AG10803 (cell line): ENCODE measurements around the gene RAI14.
A peak's percentile ranks its signal among the peaks of the same experiment; 100 is the strongest.

Experiments
- DNase-seq: peaks from one replicate; pipeline ENCODE4 v3.0.0; 2010; ENCODE audit warnings: low read depth
- H3K4me3 ChIP-seq: 2 replicates; pipeline ENCODE4 v1.5.1; 2011; ENCODE audit warnings: mild to moderate bottlenecking, low read length, control low read depth
- CTCF ChIP-seq: conservative IDR thresholded peaks from 2 replicates; pipeline ENCODE4 v1.5.1; 2011; ENCODE audit warnings: mild to moderate bottlenecking, low read length, control low read depth, inconsistent platforms

The RAI14 gene

DNA sequence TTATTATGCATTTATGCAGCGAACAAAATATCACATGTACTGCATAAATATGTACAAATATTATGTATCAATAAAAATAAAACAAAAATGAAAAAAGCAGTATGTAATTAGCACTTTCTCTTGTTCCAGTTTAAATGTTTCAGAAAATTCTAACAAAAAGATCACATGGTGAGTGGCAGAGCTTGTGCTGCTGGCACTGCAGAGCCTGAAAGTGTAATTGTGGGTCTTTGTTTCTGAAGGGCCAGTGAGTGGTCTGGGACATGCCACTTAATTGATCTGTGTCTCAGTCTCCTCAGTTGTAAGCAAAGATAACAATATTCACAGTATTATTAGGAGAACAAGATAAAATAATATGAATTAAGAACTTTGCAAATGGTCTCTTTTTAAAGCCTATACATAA lies 39.5 kb upstream of the RAI14 start:
- no peak for DNase-seq
- TF ChIP-seq CTCF = no peak
- H3K4me3 ChIP-seq = no peak overlapping the region

- no peak for TF ChIP-seq CTCF
- no peak for DNase-seq
- H3K4me3 ChIP-seq = no peak overlapping the region
Observed at GRCh38 chr5:34618371-34619065, 37.6 kb upstream of the RAI14 start.

DNA sequence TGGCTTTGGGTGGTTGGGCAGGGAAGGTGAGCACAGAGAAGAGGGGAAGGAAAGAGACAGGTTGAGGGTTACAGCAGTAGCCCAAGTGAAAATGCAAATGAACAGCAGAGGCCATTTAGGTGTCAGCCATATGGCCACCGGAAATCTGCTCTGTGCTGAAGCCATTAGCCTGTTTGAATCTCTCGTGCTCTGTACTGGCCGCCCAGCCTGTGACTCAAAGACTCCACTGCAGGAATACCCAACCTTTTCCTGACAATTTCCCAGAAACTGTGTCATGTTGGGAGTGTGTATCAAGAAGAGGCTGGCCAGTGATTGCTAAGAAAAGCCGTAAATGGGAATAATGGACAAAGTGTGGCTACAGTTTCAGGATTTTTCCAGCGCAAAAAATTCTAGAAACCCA lies 35.9 kb upstream of the RAI14 start:
- no peak overlapping the region for H3K4me3 ChIP-seq
- TF ChIP-seq CTCF = no peak
- DNase-seq = no peak

DNA sequence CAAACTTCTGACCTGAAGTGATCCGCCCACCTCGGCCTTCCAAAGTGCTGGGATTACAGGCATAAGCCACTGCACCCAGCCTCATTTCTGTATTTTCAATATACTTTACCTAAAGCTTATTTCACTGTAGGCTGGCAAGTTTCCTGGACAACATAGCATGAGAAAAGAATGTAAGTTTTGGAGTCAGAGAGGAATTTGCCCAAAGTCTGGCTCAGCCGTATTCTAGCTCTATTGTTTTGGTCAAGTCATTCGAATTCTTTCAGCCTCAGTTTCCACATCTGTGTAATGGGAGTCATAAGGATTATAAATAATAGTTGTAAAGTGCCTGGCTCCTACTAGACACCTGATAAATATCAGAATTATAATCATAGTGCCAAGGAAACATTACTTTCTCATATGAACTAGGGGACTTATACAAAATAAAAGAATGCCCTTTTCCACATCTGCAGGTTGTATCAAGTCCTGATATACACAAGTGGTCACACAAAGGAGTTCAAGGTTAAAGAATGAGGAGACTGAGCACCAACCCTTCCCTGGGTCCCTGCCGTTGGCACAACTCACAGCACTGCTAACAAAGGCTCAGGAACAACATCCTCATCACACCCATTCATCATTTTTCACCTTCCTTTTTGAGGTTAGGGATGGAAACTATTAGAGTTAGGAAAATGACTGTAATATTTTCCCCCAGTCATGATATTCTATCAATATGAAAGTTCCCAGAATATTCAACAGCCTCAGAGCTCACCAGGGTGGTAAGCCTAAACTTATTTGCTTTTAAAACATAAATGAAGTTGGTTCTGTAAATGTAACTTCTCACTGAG lies 34.6 kb upstream of the RAI14 start:
- DNase-seq = peak; percentile 70
- no peak for TF ChIP-seq CTCF
- no peak overlapping the region; the same call in 1 of the 2 replicates for H3K4me3 ChIP-seq

- no peak overlapping the region for H3K4me3 ChIP-seq
- DNase-seq = peak; percentile 86
- TF ChIP-seq CTCF = no peak
Observed at GRCh38 chr5:34622098-34622400, 34.1 kb upstream of the RAI14 start.

GRCh38 chr5:34624691-34625090 lies 31.4 kb upstream of the RAI14 start:
- H3K4me3 ChIP-seq = no peak overlapping the region
- no peak for DNase-seq
- TF ChIP-seq CTCF = no peak

GRCh38 chr5:34625246-34625645 lies 30.9 kb upstream of the RAI14 start:
- no peak for TF ChIP-seq CTCF
- H3K4me3 ChIP-seq = no peak overlapping the region
- DNase-seq = peak; percentile 71
